Activated CD8-positive, alpha-beta memory T cell treated with anti-CD3 and anti-CD28 coated beads for 36 hours (primary cell): Measurements from ENCODE around the gene TPR. TPM values are rescaled to one million over a fixed set of nuclear protein-coding genes. Genes with fewer than 3 reads are reported as not detected.
"Not testable (repeated sequence)": the region's sequence is repeated elsewhere in the genome, so short reads cannot be mapped to it uniquely, and the experiment has no call there.

Experiments
- CTCF ChIA-PET: fragments of 350-600 bp; sonication (Branson Sonifier 250); formaldehyde crosslinking; loops from one replicate; lab custom pipeline; 2021; ENCODE audit warnings: antibody characterized with exemption; lab: Charles Lee
- POLR2A ChIA-PET: fragments of 350-600 bp; sonication (Branson Sonifier 250); formaldehyde crosslinking; loops from one replicate; lab custom pipeline; 2021; ENCODE audit warnings: antibody characterized with exemption; lab: Charles Lee
- total RNA-seq, 2 experiments: library from RNA; stranded (reverse); gene quantifications; one replicate each; pipeline ENCODE4 v1.2.3, GENCODE V29; 2021

The TPR gene
- total RNA-seq: 100 to 1,000 TPM; 114 to 119 TPM

DNA sequence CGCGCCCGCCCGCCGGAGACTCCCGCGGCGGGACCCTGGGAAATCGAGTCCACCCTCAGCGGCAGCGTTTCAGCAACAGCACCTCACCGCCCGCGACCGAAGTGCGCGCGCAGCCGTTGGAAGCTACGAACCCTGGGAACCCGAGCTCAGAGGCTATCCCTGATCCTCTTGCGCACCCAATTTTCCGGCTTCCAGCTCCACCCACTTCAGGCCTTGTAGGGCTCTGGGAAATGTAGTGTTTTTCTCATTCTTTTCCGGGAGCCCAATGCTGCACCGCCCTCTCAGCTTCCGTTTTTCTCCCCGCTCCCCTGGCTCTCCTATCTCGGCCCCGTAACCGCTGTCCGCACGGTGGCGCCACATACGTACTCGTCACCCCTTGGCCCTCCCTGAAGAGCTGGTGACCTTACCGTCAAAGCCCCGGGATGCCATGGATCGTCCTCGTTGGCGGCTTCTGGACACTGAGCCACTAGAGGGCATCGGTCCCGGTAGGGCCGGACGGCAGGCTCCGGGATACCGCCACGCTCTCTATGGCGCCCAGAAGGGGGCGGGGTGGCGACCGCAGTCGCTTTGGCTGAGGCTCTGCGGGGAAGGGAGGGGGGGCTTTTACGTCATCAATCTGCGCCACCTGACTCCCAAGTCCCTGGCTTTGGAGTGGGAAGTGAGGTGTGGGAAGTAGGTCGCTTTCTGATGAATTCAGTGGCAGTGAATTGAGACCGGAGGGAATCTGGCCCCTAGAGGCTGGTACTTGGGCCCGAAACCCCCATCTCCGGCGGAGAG is at the start of gene TPR, which contains the start of gene ODR4:
Gene TPR (minus strand): TSS at position 102 of the 777 bp plus-strand sequence. CDS start 225 bp downstream, outside the sequence.
Gene ODR4 (plus strand): TSS at position 687 of the 777 bp plus-strand sequence. CDS start 3,948 bp downstream, outside the sequence.
- POLR2A ChIA-PET: interaction anchor here (0.7 to 1.1 kb wide), 2 partner anchors 11 to 109 kb away, joined by 3 to 4 read pairs; no protein-coding TSS in a partner anchor
- CTCF ChIA-PET: interaction anchor here (0.6 to 1.2 kb wide), 6 partner anchors 10 to 45 kb away, joined by 3 to 7 read pairs (median 4); no protein-coding TSS in a partner anchor

DNA sequence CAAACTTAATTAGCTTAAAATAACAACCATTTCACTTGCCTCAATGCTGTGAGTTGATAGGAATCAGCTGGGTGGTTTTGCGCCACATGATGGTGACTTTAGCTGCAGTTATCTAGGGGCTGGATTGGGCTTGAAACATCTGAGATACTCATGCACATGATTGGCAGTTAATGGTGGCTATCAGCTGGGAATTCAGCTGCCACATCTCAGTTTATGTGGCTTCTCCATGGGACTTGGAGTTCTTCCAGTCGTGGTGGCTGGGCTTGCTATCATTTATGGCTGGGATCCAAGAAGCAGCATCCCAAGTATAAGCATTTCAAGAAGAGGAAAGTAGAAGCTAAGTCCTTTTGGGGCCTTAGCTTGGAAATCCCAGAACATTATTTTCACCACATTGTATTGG is 49.5 kb upstream of the TPR start:
- ChIA-PET CTCF (no interaction called here), POLR2A (no interaction called here)

DNA sequence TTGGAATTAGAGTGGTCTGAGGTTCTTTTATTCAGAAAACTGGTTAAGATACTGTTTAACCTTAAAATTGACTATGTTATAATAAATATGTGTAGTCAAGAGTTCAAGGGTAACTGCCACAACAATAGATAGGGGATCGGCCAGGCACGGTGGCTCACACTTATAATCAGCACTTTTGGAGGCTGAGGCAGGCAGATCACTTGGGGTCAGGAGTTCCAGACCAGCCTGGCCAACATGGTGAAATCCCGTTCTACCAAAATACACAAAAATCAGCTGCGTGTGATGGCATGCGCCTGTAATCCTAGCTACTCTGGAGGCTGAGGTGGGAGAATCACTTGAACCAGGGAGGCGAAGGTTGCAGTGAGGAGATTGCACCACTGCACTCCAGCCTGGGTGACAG is 46.4 kb upstream of the TPR start:
- ChIA-PET CTCF (interaction anchor here (1.3 kb wide), 1 partner anchor 46 kb away, joined by 5 read pairs; the partner anchor contains the start of genes ODR4 and TPR), POLR2A (no interaction called here)

DNA sequence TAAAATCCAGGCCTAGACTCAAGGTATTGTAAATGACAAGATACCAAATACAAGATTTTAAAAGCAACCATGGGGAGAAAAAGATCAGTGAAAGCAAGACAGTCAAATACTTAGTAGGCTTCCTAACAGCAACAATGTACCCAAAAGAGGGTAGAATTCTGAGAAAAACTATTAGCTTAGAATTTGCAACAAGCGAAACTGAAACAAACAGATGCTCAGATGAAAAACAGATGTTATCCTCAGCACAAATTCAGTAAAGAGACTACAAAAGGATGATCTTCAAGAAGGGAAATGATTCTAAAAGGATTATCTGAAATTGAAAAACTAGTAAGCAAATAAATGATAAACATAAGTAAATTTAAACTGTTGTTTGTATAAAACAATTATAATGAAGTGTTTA is 45.9 kb upstream of the TPR start:
- CTCF ChIA-PET: interaction anchor here (1.3 kb wide), 1 partner anchor 46 kb away, joined by 5 read pairs; the partner anchor contains the start of genes ODR4 and TPR
- POLR2A ChIA-PET: no interaction called here

DNA sequence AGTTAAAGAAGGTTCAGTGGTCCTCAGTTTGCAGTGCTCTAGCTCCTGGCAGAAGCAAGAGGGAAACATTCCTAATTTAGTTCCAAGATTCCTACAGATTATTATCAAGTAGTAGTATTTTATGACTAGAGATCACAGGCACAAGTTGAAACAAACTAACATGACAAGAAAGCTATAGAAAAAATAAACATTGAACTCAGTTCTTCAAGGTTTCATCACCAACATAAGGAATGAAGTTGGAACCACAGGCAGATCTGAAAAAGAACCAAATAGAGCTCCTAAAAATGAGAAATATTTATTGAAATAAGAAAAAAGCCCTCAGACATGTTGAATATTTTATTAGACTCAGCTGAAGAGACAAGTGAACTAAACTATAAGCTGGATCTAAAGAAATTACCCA is 45.3 kb upstream of the TPR start:
- CTCF ChIA-PET: interaction anchor here (1.3 kb wide), 1 partner anchor 45 kb away, joined by 5 read pairs; the partner anchor contains the start of genes ODR4 and TPR

DNA sequence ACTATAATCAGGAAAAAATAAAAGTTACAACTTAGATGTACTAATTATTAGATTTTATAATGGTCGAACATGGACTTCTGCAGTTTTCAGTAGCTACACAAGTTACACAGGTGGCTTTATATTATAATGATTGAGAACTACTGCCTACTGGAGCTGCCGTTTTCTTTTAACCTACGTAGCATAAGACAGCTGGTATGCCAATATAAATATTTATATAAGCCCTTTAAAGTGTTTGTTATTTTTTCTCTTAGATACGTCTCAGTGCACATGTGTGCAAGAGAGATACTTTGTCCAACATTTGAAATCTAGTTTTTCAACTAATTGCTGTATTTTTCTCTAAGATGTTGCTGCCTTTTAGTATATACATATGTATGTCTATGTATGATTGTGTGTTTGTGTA is 43.5 kb upstream of the TPR start:
- ChIA-PET CTCF (no interaction called here), POLR2A (no interaction called here)

More for the DNA sequence above, 45.3 kb upstream of the TPR start:
- POLR2A ChIA-PET: no interaction called here

DNA sequence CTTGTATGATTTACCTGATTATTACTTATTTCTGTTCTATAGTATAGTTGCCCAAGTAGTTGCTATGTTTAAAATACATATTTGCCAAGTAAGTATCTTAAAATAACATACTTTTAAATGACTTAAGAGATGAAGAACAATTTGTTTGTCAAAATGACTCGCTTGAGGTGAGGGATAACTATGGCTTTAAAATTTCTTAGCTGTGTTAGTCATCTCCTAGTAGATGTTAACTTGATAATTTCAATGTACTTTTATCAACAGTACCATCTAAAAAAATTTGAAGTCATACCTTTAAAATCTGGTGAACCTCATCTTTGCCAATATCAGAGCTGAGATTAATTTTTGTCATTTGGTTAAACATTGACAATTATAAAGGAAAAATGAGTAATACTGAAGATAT is 38.3 kb upstream of the TPR start:
- POLR2A ChIA-PET: no interaction called here
- CTCF ChIA-PET: no interaction called here

DNA sequence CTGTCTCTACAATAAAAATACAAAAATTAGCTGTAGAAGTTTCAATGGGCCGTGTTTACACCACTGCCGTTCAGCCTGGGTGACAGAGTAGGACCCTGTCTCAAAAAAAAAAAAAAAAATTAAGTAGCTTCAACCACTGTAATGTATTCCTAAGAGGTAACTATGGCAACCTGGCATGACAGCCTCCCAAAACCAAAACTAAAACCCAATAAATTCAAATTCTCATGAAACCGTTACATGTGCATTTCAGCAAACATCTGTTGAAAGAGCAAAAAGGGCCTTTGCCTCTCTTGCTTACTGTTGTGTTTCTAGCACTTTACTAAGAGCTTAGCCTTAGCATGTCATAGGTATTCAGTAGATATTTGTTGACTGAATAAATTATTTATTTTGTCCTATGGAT is 34.0 kb upstream of the TPR start:
- ChIA-PET CTCF (no interaction called here), POLR2A (no interaction called here)

DNA sequence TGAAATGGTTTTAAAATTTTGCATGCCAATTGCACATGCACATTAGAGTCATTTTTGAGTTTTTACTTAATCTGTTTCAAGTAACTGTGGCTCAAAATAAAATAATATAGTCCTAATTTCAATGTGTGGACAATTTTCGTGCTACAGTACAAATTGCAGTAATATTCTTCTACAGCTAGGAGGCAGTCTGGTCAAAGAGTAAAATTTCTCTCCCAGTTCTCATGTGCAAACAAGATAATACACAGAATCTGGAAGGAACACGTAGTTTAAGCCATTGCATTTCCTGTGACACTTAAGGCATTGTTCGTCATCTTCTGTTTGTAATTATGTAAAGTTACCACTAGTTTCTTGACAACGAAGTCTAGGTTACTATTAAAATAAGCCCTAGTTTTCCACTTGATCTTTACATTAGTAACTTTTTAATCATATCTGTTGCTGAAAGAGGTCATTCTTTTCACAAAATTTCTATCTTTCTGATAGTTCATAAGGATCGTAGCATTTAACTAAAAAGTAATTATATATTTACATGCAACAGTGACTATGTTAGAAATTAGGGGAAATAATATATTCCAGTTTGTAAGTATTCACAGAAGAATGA is 29.5 kb upstream of the TPR start:
- CTCF ChIA-PET: interaction anchor here (0.7 to 1.8 kb wide), 2 partner anchors 30 to 582 kb away, joined by 3 to 4 read pairs; partner anchors contain the start of gene TPR
- POLR2A ChIA-PET: no interaction called here

DNA sequence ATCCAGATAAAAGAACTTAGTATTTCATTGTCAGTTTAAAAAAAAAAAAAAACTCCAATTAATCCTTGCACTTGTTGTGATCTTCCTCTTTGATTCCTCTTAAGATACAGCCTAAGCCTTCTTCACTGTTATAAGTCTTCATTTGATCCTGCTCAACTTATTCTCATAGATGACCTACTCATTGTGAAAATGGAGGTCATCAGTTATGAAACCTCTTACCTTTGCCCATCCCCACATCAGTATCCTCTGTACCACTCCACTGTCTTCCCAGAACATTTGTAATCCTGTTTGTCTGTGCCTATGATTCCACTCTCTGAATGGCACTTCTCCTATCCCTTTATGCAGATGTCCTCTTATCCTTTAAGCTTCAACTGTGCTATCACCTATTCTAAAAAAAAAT is 28.6 kb upstream of the TPR start:
- ChIA-PET POLR2A (no interaction called here), CTCF (no interaction called here)

DNA sequence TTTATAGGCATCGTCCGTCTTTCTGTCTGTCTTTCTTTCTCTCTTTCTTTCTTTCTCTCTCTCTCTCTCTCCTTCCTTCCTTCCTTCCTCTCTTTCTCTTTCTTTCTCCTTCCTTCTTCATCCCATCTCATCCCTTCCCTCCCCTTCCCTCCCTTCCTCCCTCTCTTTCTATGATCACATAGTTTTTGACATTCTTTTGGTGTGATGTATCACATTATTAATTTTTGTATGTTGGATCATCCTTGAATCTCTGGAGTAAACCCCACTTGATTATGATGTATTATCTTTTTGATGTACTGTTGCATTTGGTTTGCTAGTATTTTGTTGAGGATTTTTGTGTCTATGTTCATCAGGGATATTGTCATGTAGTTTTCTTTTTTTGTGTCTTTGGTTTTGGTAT is 26.4 kb upstream of the TPR start:
- POLR2A ChIA-PET, CTCF ChIA-PET: not testable (repeated sequence)

DNA sequence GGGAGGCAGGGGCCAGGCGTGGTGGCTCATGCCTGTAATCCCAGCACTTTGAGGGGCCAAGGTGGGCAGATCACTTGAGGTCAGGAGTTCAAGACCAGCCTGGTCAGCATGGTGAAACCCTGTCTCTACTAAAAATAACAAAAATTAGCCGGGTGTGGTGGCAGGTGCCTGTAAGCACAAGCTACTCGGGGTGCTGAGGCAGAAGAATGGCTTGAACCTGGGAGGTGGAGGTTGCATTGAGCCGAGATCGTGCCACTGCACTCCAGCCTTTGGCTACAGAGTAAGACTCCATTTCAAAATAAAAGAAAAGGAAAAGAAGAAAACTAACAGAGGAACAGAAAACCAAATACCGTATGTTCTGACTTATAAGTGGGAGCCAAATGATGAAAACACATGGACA is 17.7 kb upstream of the TPR start:
- POLR2A ChIA-PET: not testable (repeated sequence)
- CTCF ChIA-PET: interaction anchor here (0.6 kb wide), 1 partner anchor 228 kb away, joined by 4 read pairs; no protein-coding TSS in a partner anchor

DNA sequence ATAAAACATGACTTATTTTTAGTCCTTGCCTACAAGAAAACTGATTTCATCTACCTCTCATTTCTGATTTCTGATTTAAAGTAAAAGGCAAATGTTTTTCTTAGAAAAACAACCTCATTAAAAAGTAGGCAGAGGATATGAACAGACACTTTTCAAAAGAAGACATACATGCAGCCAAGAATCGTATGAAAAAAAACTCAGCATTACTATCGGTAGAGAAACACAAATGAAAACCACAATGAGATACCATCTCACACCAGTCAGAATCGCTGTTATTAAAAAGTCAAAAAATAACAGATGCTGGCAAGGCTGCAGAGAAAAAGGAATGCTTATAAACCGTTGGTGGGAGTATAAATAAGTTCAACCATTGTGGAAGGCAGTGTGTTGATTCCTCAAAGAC is 16.8 kb upstream of the TPR start:
- CTCF ChIA-PET: no interaction called here
- POLR2A ChIA-PET: no interaction called here

DNA sequence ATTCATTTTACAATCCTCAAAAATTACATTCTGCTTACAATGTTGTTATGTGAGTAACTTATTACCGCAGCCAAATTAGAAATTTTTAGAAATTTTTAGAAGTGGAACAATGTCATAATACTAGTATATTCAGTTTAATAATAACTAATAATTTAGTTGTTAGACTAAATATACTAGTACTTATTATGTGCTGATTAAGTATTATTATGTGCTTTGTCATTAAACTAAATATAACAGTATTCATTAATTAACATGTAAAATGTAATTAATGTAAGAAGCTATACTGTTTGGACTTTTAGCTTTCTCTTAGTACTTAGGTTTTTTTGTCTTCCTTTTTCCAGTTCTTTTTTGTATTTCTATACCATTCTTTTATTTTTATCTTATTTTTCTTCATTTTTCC is 15.9 kb upstream of the TPR start:
- ChIA-PET CTCF (no interaction called here), POLR2A (no interaction called here)

DNA sequence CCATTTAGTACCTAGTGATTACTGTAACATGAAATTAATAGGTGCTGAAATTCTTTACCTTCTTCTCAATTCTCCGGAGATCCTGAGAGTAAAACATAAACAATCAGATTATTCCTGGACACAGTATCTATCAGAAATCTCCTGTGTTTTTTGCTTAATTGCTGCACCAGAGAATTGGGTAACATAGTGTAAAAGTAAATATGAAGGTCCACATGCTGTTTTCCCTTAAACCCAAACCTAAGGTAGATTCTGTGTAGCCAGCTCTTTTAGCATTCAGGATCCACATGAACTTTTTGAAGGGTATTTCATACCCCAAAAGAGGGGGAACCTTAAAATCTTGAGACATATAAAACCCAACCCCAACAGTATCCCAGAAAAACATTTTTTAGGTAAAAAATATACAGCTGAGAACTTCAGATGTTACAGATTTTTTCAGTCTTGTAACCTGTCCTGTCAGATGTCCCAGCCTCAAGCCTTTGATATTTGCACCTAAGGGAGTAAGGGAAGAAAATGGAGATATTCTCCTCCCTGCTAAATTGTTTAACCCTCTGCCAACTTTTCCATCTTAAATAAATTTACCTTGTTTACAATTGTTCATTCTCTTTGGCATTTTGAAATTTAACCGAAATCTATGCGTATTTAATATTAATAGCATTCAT is 11.8 kb upstream of the TPR start:
- CTCF ChIA-PET: no interaction called here
- POLR2A ChIA-PET: interaction anchor here (1.5 kb wide), 1 partner anchor 12 kb away, joined by 4 read pairs; the partner anchor contains the start of genes ODR4 and TPR

DNA sequence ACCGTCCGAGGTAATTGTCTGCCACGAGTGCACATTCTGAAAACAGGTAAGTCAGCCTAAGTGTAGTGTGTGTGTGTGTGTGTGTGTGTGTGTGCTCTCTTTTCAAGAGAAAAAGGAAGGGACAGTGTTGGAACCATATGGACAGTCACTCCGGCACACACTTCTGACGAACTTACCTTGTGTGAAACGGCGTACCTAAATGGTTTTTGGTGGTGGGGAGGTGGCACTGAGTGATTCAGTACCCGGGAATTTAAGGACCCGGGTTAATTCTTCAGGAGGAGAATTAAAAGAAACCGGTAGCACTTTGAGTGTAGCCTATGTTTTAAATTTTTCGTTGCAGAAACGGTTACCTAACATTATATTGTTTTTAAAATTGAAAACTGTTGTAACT is 871 bp upstream of the TPR start:
- CTCF ChIA-PET: interaction anchor here (1.1 to 1.2 kb wide), 4 partner anchors 11 to 45 kb away, joined by 3 to 7 read pairs (median 5); no protein-coding TSS in a partner anchor
- POLR2A ChIA-PET: interaction anchor here (1.1 kb wide), 1 partner anchor 10 kb away, joined by 4 read pairs; no protein-coding TSS in a partner anchor

DNA sequence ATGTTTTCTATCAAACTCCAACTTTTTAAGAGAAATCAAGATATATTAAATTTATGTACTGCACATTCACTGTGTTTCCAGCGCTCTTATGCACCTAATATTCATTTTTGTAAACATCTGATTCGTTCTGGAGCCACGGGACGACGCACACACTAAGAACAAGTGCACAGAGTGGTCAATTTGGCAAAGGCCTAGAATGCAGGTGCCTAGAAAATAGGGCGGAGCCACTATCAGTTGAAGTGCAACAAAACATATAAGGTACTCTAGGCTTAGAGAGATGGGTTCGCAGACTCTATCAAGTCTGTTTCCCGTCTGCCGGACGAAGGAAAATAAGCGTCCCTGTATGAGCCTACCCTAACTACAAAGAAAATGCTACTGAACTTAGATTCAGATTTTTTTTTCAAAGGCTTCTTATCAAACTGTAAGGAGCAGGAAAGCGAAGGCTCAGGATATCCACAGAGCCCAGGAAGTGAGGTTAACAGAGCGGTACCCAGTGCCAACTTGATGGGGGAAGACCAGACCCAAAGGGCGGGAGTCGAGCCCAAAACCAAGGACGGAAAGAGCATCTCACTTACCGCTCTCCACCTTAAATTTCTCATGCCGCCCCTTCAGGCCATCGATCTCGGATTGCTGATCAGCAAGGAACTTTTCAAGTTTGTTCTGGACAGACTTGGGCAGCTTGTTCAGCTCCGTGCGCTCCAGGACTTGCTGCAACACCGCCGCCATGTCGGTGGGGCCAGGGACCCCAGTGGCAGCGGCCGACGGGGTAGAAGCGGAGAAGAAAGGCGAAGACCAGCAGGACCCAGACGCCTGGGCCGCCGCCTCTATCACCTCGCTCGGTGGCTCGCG is 526 bp downstream of the TPR start:
- ChIA-PET POLR2A (interaction anchor here (0.7 to 1.1 kb wide), 2 partner anchors 11 to 110 kb away, joined by 3 to 4 read pairs; no protein-coding TSS in a partner anchor), CTCF (interaction anchor here (0.6 to 1.2 kb wide), 6 partner anchors 10 to 46 kb away, joined by 3 to 7 read pairs (median 4); no protein-coding TSS in a partner anchor)
